ACC112 (cell line): ENCODE measurements around the gene TWIST2.

ENCODE experiments used
- H2AFZ ChIP-seq: fragments of 200-600 bp; sonication (generic); one replicate; pipeline ENCODE4 v1.6.0; 2017; ENCODE audit warnings: antibody characterized with exemption, low read length; ENCODE audit not compliant: unreplicated experiment
- H3K27ac ChIP-seq: fragments of 200-600 bp; sonication (generic); 2 replicates; pipeline ENCODE4 v1.5.1; 2014; ENCODE audit warnings: low read depth, mild to moderate bottlenecking, antibody characterized with exemption, low read length, moderate library complexity
- H3K27me3 ChIP-seq: fragments of 200-600 bp; sonication (generic); 2 replicates; pipeline ENCODE4 v1.6.1; 2014; ENCODE audit warnings: mild to moderate bottlenecking, antibody characterized with exemption, low read length, moderate library complexity, mixed read lengths; ENCODE audit not compliant: insufficient read depth
- H3K36me3 ChIP-seq: fragments of 200-600 bp; sonication (generic); 2 replicates; pipeline ENCODE4 v1.6.1; 2016; ENCODE audit warnings: mild to moderate bottlenecking, antibody characterized with exemption, low read length, moderate library complexity, mixed read lengths; ENCODE audit not compliant: insufficient read depth
- H3K4me1 ChIP-seq: fragments of 200-600 bp; sonication (generic); one replicate; pipeline ENCODE4 v1.6.1; 2016; ENCODE audit warnings: low read length, mixed read lengths; ENCODE audit not compliant: insufficient read depth, unreplicated experiment, control insufficient read depth
- H3K4me3 ChIP-seq: fragments of 200-600 bp; sonication (generic); 2 replicates; pipeline ENCODE4 v1.5.1; 2014; ENCODE audit warnings: mild to moderate bottlenecking, low read depth, low read length
- H3K79me2 ChIP-seq: fragments of 200-600 bp; sonication (generic); one replicate; pipeline ENCODE4 v1.6.0; 2016; ENCODE audit warnings: low read length; ENCODE audit not compliant: control insufficient read depth, unreplicated experiment, insufficient read depth

TWIST2 gene

DNA sequence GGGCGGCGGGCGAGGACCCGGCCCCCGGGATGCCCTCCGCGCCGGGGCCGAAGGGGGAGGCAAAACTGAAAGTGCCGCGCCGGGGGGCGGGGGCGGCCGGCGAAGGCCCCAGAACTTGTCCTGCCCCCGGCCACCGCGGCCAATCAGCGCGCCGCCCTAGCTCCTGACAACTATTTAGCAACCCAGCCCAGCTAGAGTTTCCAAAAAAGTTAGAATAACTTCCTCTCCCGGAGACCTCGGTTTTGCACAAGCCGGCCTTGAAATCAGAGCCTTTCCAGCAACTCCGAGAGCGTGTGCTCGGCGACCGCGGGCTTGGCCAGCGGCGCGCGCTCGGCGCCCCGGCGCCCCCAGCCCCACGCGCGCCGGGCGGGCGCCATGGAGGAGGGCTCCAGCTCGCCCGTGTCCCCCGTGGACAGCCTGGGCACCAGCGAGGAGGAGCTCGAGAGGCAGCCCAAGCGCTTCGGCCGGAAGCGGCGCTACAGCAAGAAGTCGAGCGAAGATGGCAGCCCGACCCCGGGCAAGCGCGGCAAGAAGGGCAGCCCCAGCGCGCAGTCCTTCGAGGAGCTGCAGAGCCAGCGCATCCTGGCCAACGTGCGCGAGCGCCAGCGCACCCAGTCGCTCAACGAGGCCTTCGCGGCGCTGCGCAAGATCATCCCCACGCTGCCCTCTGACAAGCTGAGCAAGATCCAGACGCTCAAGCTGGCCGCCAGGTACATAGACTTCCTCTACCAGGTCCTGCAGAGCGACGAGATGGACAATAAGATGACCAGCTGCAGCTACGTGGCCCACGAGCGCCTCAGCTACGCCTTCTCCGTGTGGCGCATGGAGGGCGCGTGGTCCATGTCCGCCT, at the start of gene TWIST2:
Gene TWIST2, plus strand, starts transcription at position 245 of the 850 bp plus-strand sequence. Its CDS starts 131 bp downstream, at position 376.
- Histone ChIP-seq H3K27ac (peak within 1 kb of the TSS; percentile 57; the same call in 1 of the 2 replicates), H2AFZ (peak within 1 kb of the TSS; percentile 82), H3K27me3 (no peaks in the 10 kb centered on the region), H3K36me3 (no peaks in the 10 kb centered on the region), H3K79me2 (peaks cover 58% of the 10 kb centered on the region), H3K4me1 (peaks cover 19% of the 10 kb centered on the region), H3K4me3 (peak within 1 kb of the TSS; percentile 98)

DNA sequence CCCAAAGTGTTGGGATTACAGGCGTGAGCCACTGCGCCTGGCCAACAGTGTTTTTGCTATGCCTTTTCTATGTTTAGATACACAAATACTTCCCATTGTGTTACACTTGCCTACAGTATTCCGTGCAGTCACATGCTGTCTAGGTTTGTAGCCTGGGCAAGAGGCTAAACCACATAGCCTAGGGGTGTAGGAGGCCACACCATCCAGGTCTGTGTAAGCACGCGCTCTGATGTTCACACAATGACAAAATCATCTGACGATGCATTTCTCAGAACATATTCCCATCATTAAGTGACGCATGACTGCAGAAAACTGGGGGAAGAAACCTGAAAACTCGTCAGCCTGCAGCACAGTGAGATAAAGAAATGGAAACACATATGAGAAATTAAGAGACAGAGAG, 46.1 kb upstream of the TWIST2 start:
- Histone ChIP-seq H3K27me3 (peaks cover 65% of the 10 kb centered on the region), H3K79me2 (no peaks in the 10 kb centered on the region), H3K36me3 (no peaks in the 10 kb centered on the region), H2AFZ (no peak overlapping the region), H3K4me3 (no peak overlapping the region), H3K4me1 (no peaks in the 10 kb centered on the region), H3K27ac (no peak overlapping the region)

DNA sequence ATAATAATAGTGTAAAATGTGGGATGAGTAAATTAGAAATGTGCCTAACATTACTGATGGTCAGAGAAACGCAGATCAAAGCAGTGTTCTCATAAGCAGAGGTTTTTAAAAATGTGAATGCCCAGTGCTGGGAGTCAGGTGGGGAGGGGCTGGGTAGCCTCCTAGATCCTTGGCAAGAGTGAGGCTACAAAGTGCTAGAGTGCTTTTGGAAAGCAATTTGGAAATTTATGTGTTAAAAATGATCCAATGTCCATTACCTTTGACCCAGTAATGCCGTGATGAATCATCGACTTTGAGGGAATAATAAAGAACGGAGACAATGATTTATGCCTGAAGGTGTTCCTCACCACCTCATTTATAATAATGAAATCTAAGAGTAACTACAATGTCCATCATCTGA, 44.9 kb upstream of the TWIST2 start:
- no peaks in the 10 kb centered on the region for H3K4me1 ChIP-seq
- no peak overlapping the region for H3K4me3 ChIP-seq
- H2AFZ ChIP-seq: no peak overlapping the region
- H3K36me3 ChIP-seq: no peaks in the 10 kb centered on the region
- H3K27me3 ChIP-seq: peaks cover 61% of the 10 kb centered on the region
- no peaks in the 10 kb centered on the region for H3K79me2 ChIP-seq
- no peak overlapping the region for H3K27ac ChIP-seq

DNA sequence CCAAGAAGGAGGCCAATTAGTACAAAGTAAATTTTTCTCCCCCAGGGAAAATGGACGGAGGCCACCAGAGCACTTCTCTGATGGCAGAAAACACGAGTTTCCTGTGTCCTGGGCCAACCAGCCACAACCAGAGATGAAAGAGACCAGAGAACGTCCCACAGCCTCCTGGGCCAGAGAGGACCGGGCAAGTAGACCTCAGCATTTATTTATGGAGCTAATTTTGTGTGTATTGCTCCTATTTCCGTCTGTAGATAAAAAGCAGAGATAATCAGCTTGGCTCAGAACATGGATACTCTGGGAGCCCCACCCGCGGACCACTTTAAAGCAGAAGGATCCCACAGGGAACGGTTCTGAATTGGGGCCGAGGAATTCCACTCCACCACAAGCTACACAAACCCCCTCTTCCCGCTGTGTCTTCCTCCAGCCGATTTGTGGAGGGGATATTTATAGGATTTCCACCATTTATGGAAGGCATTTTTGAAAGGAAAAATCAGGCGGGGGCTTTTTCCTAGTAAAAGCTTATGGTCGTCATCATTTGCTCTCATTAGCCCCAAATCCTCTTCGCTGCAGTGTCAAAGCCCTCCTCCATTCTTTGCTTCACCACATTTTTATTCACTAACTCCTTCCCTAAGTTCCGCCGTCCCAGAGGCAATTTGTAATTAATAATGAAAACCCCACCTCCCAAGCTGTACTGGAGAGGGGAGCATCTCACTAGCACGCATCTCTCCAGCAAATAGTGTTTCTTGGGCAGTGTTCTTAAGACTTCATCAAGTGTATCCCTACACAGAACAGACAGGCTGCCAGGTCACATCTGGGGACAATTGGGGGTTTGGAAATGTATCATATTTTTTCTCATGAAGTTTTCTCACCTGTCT, 43.7 kb upstream of the TWIST2 start:
- Histone ChIP-seq H2AFZ (peak overlapping the region; percentile 23), H3K4me1 (no peaks in the 10 kb centered on the region), H3K27ac (no peak overlapping the region), H3K4me3 (no peak overlapping the region), H3K79me2 (no peaks in the 10 kb centered on the region), H3K36me3 (no peaks in the 10 kb centered on the region), H3K27me3 (peaks cover 63% of the 10 kb centered on the region)

DNA sequence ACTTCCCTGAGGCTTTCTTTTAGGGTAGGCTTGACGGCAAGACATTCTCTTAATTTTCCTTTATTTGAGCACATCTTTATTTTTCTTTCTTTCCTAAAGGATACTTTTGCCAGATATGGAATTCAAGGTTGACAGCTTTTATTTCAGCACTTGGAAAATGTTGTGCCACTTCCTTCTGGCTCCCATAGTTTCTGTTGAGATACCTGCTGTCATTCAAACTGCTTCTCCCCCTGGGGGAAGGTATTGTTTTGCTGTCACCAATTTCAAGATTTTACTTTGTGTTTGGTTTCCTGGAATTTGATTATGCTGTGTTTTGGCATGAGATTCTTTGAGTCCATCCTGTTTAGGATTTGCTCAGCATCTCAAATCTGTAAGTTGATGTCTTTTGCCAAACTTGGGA, 39.1 kb upstream of the TWIST2 start:
- H3K27me3 ChIP-seq: peaks cover 39% of the 10 kb centered on the region
- no peaks in the 10 kb centered on the region for H3K36me3 ChIP-seq
- H3K79me2 ChIP-seq: no peaks in the 10 kb centered on the region
- no peak overlapping the region for H2AFZ ChIP-seq
- no peaks in the 10 kb centered on the region for H3K4me1 ChIP-seq
- no peak overlapping the region for H3K4me3 ChIP-seq
- no peak overlapping the region for H3K27ac ChIP-seq

- no peak overlapping the region for H2AFZ ChIP-seq
- H3K4me1 ChIP-seq: no peaks in the 10 kb centered on the region
- no peak overlapping the region for H3K4me3 ChIP-seq
- no peaks in the 10 kb centered on the region for H3K36me3 ChIP-seq
- H3K79me2 ChIP-seq: no peaks in the 10 kb centered on the region
- no peak overlapping the region for H3K27ac ChIP-seq
- peaks cover 38% of the 10 kb centered on the region for H3K27me3 ChIP-seq
Measured at GRCh38 chr2:238810321-238810720, 37.6 kb upstream of the TWIST2 start.

GRCh38 chr2:238811293-238811692, 36.6 kb upstream of the TWIST2 start:
- peaks cover 40% of the 10 kb centered on the region for H3K27me3 ChIP-seq
- no peak overlapping the region for H2AFZ ChIP-seq
- H3K79me2 ChIP-seq: no peaks in the 10 kb centered on the region
- H3K4me1 ChIP-seq: no peaks in the 10 kb centered on the region
- no peak overlapping the region for H3K4me3 ChIP-seq
- no peak overlapping the region for H3K27ac ChIP-seq
- no peaks in the 10 kb centered on the region for H3K36me3 ChIP-seq

GRCh38 chr2:238811759-238812158, 36.1 kb upstream of the TWIST2 start:
- Histone ChIP-seq H3K27ac (no peak overlapping the region), H3K36me3 (no peaks in the 10 kb centered on the region), H2AFZ (no peak overlapping the region), H3K4me3 (no peak overlapping the region), H3K79me2 (no peaks in the 10 kb centered on the region), H3K27me3 (peaks cover 45% of the 10 kb centered on the region), H3K4me1 (no peaks in the 10 kb centered on the region)

GRCh38 chr2:238813109-238813508, 34.8 kb upstream of the TWIST2 start:
- Histone ChIP-seq H3K4me3 (no peak overlapping the region), H3K4me1 (no peaks in the 10 kb centered on the region), H3K27ac (no peak overlapping the region), H3K27me3 (peaks cover 43% of the 10 kb centered on the region), H2AFZ (no peak overlapping the region), H3K36me3 (no peaks in the 10 kb centered on the region), H3K79me2 (no peaks in the 10 kb centered on the region)

- no peak overlapping the region for H3K4me3 ChIP-seq
- H3K27ac ChIP-seq: no peak overlapping the region
- peaks cover 50% of the 10 kb centered on the region for H3K27me3 ChIP-seq
- no peaks in the 10 kb centered on the region for H3K36me3 ChIP-seq
- no peaks in the 10 kb centered on the region for H3K4me1 ChIP-seq
- H2AFZ ChIP-seq: no peak overlapping the region
- H3K79me2 ChIP-seq: no peaks in the 10 kb centered on the region
Measured at GRCh38 chr2:238814815-238815214, 33.1 kb upstream of the TWIST2 start.
